Liver (tissue), 9 donors: Measurements from ENCODE around the gene BRINP3. TPM values are rescaled to one million over a fixed set of nuclear protein-coding genes. Genes with fewer than 3 reads are reported as not detected.

Source experiments
- DNase-seq: peaks from one replicate; pipeline ENCODE4 v3.0.0-alpha.2; 2017; ENCODE audit warnings: low spot score
- H3K27ac ChIP-seq, 2 donors: one replicate each; pipeline ENCODE4 v1.7.0; 2013; ENCODE audit warnings: inconsistent platforms in 2 of 2, low read length in 2 of 2, control low read depth in 1 of 2, low read depth in 1 of 2, mild to moderate bottlenecking in 1 of 2
- H3K27me3 ChIP-seq, 4 donors: one replicate each; pipeline versions ENCODE4 v1.6.1 to v1.7.0; 2013; ENCODE audit warnings: low read length in 3 of 4, inconsistent platforms in 1 of 4, mild to moderate bottlenecking in 1 of 4, moderate library complexity in 1 of 4; ENCODE audit not compliant: control insufficient read depth in 4 of 4, insufficient read depth in 4 of 4
- H3K36me3 ChIP-seq, 4 donors: one replicate each; pipeline versions ENCODE4 v1.6.1 to v1.7.0; 2013; ENCODE audit warnings: low read length in 3 of 4, mild to moderate bottlenecking in 3 of 4, low read depth in 1 of 4, moderate library complexity in 1 of 4; ENCODE audit not compliant: control insufficient read depth in 4 of 4, insufficient read depth in 3 of 4
- H3K4me1 ChIP-seq, 4 donors: one replicate each; pipeline versions ENCODE4 v1.6.1 to v1.7.0; 2013; ENCODE audit warnings: low read length in 3 of 4, mild to moderate bottlenecking in 3 of 4, moderate library complexity in 1 of 4; ENCODE audit not compliant: control insufficient read depth in 4 of 4, insufficient read depth in 4 of 4
- H3K4me3 ChIP-seq, 3 donors: one replicate each; pipeline versions ENCODE4 v1.6.1 to v1.7.0; 2013; ENCODE audit warnings: low read length in 3 of 3, control low read depth in 1 of 3, low read depth in 1 of 3, mild to moderate bottlenecking in 1 of 3
- H3K9ac ChIP-seq, 2 donors: one replicate each; pipeline ENCODE4 v1.7.0; 2013; ENCODE audit warnings: low read length in 2 of 2, mild to moderate bottlenecking in 2 of 2, moderate library complexity in 2 of 2, control low read depth in 1 of 2, low read depth in 1 of 2
- H3K9me3 ChIP-seq, 4 donors: one replicate each; pipeline versions ENCODE4 v1.6.1 to v1.7.0; 2013; ENCODE audit warnings: low read length in 3 of 4; ENCODE audit not compliant: control insufficient read depth in 4 of 4
- ATF3 ChIP-seq: IDR thresholded peaks from 2 replicates; pipeline ENCODE4 v1.6.1; 2016; ENCODE audit warnings: antibody characterized with exemption
- EGR1 ChIP-seq, 2 donors: IDR thresholded peaks; 2 replicates each; pipeline ENCODE4 v1.6.1; 2016 to 2018; ENCODE audit warnings: antibody characterized with exemption in 2 of 2, low read depth in 2 of 2
- FOXA1 ChIP-seq: IDR thresholded peaks from 2 replicates; pipeline ENCODE4 v1.6.1; 2016; ENCODE audit warnings: antibody characterized with exemption
- FOXA2 ChIP-seq: IDR thresholded peaks from 2 replicates; pipeline ENCODE4 v1.6.1; 2016; ENCODE audit warnings: antibody characterized with exemption
- GABPA ChIP-seq, 2 donors: IDR thresholded peaks in 1 of 2; conservative IDR thresholded peaks in 1 of 2; 2 replicates each; pipeline ENCODE4 v1.6.1; 2016; ENCODE audit warnings: antibody characterized with exemption in 2 of 2, mild to moderate bottlenecking in 1 of 2, moderate library complexity in 1 of 2
- HNF4A ChIP-seq, 2 donors: conservative IDR thresholded peaks; 2 replicates each; pipeline ENCODE4 v1.6.1; 2016; ENCODE audit warnings: antibody characterized with exemption in 2 of 2, mild to moderate bottlenecking in 2 of 2
- HNF4G ChIP-seq: IDR thresholded peaks from 2 replicates; pipeline ENCODE4 v1.6.1; 2016; ENCODE audit warnings: antibody characterized with exemption
- JUND ChIP-seq, 2 donors: IDR thresholded peaks; 2 replicates each; pipeline ENCODE4 v1.6.1; 2016; ENCODE audit warnings: antibody characterized with exemption in 2 of 2
- REST ChIP-seq: IDR thresholded peaks from 2 replicates; pipeline ENCODE4 v1.6.1; 2016; ENCODE audit warnings: antibody characterized with exemption, mild to moderate bottlenecking
- RXRA ChIP-seq, 2 donors: IDR thresholded peaks; 2 replicates each; pipeline ENCODE4 v1.6.1; 2017 to 2018; ENCODE audit warnings: antibody characterized with exemption in 2 of 2, mild to moderate bottlenecking in 1 of 2
- SP1 ChIP-seq: IDR thresholded peaks from 2 replicates; pipeline ENCODE4 v1.6.1; 2018; ENCODE audit warnings: antibody characterized with exemption, mild to moderate bottlenecking
- TAF1 ChIP-seq: conservative IDR thresholded peaks from 2 replicates; pipeline ENCODE4 v1.6.1; 2016; ENCODE audit warnings: antibody characterized with exemption, mild to moderate bottlenecking
- YY1 ChIP-seq: IDR thresholded peaks from 2 replicates; pipeline ENCODE4 v1.6.1; 2016; ENCODE audit warnings: antibody characterized with exemption, mild to moderate bottlenecking
- ZBTB33 ChIP-seq: IDR thresholded peaks from 2 replicates; pipeline ENCODE4 v1.6.1; 2016; ENCODE audit warnings: antibody characterized with exemption
- WGBS: extraction: QIAGEN DNeasy Blood & Tissue Kit; methylation state at CpG from one replicate; pipeline ENCODE4 v1.1.7; 2013; 5-methylcytosine and 5-hydroxymethylcytosine counted together
- polyA plus RNA-seq, 2 donors: library from polyadenylated mRNA; stranded (reverse) in 1 of 2; unstranded in 1 of 2; fragments of 200-250 nt in 1 of 2; fragments of >200 nt in 1 of 2; fragmentation: Nextera tagmentation in 1 of 2; extraction: Ambion mirVana in 1 of 2; gene quantifications; one replicate each; pipeline versions ENCODE4 v1.2.1 to v1.2.3, GENCODE V29; 2013 to 2015
- total RNA-seq, 2 donors: library from RNA; depleted of rRNA; stranded (reverse); fragments of >200 nt; gene quantifications; one replicate each; pipeline ENCODE4 v1.2.3, GENCODE V29; 2014
- TF ChIP-seq, protein P1 (sequence below): fragments of 150-350 bp; IDR thresholded peaks from 2 replicates; pipeline ENCODE4 v1.5.1; 2017; ENCODE audit warnings: improper control_type of control experiment, low read depth, low read length; ENCODE audit not compliant: missing input control
- donor health status: healthy.
- donor health status: healthy.
- donor health status: healthy.
- donor health status: healthy.
- donor health status: healthy.

BRINP3 gene
- total and polyA plus RNA-seq, 4 donors = 0.02 TPM; not detected in 3

DNA sequence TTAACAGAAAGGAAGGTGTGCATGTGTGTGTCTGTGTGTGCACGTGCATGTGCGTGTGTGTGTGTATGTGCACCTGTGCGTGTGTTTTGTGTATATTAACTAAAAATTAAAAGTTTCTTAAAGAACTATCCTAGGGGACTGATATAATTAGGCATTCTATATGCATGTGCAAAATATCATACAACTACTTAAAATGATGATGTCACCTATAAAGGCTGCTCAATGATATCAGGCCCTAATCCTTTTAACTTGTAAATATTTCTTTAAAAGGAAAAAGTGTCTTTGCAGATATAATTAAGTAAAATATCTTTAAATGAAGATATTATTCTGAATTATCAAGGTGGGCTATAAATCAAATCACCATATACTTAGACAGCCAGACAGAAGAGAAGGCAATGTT lies 64.5 kb downstream of the BRINP3 start:
- Histone ChIP-seq H3K27me3 (no peaks in the 10 kb centered on the region), H3K36me3 (no peaks in the 10 kb centered on the region), H3K9ac (no peak overlapping the region), H3K27ac (no peak overlapping the region), H3K9me3 (no peaks in the 10 kb centered on the region), H3K4me3 (no peak overlapping the region), H3K4me1 (no peaks in the 10 kb centered on the region)
- TF ChIP-seq EGR1 (IDR thresholded peaks at IDR 0.05; ENCODE audit: low read depth in 2 of 2) = no peak
- no peak for TF ChIP-seq REST
- DNase-seq = no peak
- 84% methylated on average over 3 of the region's 3 CpGs for WGBS

GRCh38 chr1:190403402-190403801 lies 74.3 kb downstream of the BRINP3 start:
- Histone ChIP-seq H3K4me1 (no peaks in the 10 kb centered on the region), H3K36me3 (no peaks in the 10 kb centered on the region), H3K27ac (no peak overlapping the region), H3K9ac (no peak overlapping the region), H3K9me3 (no peaks in the 10 kb centered on the region), H3K4me3 (no peak overlapping the region), H3K27me3 (no peaks in the 10 kb centered on the region)
- DNase-seq = no peak
- no peak for TF ChIP-seq HNF4A (conservative IDR thresholded peaks at IDR 0.05)
- no peak for TF ChIP-seq ATF3
- no peak for TF ChIP-seq EGR1 (IDR thresholded peaks at IDR 0.05; ENCODE audit: low read depth in 2 of 2)
- TF ChIP-seq JUND (IDR thresholded peaks at IDR 0.05) = no peak
- TF ChIP-seq TAF1 = no peak
- TF ChIP-seq GABPA (IDR thresholded peaks at IDR 0.05 in 1 of 2, conservative IDR thresholded peaks at IDR 0.05 in 1 of 2) = no peak
- TF ChIP-seq FOXA2 = no peak
- TF ChIP-seq, protein P1, sequence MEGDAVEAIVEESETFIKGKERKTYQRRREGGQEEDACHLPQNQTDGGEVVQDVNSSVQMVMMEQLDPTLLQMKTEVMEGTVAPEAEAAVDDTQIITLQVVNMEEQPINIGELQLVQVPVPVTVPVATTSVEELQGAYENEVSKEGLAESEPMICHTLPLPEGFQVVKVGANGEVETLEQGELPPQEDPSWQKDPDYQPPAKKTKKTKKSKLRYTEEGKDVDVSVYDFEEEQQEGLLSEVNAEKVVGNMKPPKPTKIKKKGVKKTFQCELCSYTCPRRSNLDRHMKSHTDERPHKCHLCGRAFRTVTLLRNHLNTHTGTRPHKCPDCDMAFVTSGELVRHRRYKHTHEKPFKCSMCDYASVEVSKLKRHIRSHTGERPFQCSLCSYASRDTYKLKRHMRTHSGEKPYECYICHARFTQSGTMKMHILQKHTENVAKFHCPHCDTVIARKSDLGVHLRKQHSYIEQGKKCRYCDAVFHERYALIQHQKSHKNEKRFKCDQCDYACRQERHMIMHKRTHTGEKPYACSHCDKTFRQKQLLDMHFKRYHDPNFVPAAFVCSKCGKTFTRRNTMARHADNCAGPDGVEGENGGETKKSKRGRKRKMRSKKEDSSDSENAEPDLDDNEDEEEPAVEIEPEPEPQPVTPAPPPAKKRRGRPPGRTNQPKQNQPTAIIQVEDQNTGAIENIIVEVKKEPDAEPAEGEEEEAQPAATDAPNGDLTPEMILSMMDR = no peak
- TF ChIP-seq YY1 = no peak
- TF ChIP-seq HNF4G = no peak
- no peak for TF ChIP-seq RXRA (IDR thresholded peaks at IDR 0.05)
- TF ChIP-seq ZBTB33 = no peak
- TF ChIP-seq FOXA1 = no peak
- TF ChIP-seq REST = no peak
- TF ChIP-seq SP1 = no peak
- WGBS = 71% methylated on average over 3 of the region's 3 CpGs
